Left renal pelvis (tissue), 4 donors: Measurements from ENCODE around the gene PIP5KL1. TPM values are rescaled to one million over a fixed set of nuclear protein-coding genes. Genes with fewer than 3 reads are reported as not detected.

Experiments used
- DNase-seq, 4 donors: peaks; one replicate each; pipeline ENCODE4 v3.0.0-alpha.2; 2013; ENCODE audit warnings: low read depth in 4 of 4, low spot score in 3 of 4
- polyA plus RNA-seq, 4 donors: library from polyadenylated mRNA; unstranded; fragments of 120-200 nt; gene quantifications; one replicate each; pipeline ENCODE4 v1.2.1, GENCODE V29; 2013; ENCODE audit not compliant: insufficient read length in 4 of 4

PIP5KL1 gene
- polyA plus RNA-seq, 4 donors, result 0.85 to 2.2 (median 1.9) TPM

GRCh38 chr9:127968700-127969383 is 38.3 kb upstream of the PIP5KL1 start:
- DNase-seq, result no peak

- no peak for DNase-seq
Observed at GRCh38 chr9:127968042-127968441, 37.5 kb upstream of the PIP5KL1 start.

- no peak for DNase-seq
Observed at GRCh38 chr9:127967151-127967809, 36.7 kb upstream of the PIP5KL1 start.

- no peak for DNase-seq
Observed at GRCh38 chr9:127966416-127967150, 36.0 kb upstream of the PIP5KL1 start.

- DNase-seq, result no peak
Observed at GRCh38 chr9:127965953-127966352, 35.4 kb upstream of the PIP5KL1 start.

GRCh38 chr9:127963359-127964064 is 32.9 kb upstream of the PIP5KL1 start:
- no peak for DNase-seq

GRCh38 chr9:127963041-127963358 is 32.4 kb upstream of the PIP5KL1 start:
- DNase-seq, result no peak

- DNase-seq, result no peak
Observed at GRCh38 chr9:127962278-127962677, 31.7 kb upstream of the PIP5KL1 start.

- no peak for DNase-seq
Observed at GRCh38 chr9:127961613-127962155, 31.1 kb upstream of the PIP5KL1 start.

GRCh38 chr9:127961155-127961490 is 30.5 kb upstream of the PIP5KL1 start:
- no peak for DNase-seq

- DNase-seq, result no peak
Observed at GRCh38 chr9:127960410-127961154, 30.0 kb upstream of the PIP5KL1 start.

GRCh38 chr9:127959841-127960409 is 29.3 kb upstream of the PIP5KL1 start:
- DNase-seq, result no peak

- DNase-seq, result no peak
Observed at GRCh38 chr9:127959398-127959797, 28.8 kb upstream of the PIP5KL1 start.

- DNase-seq, result no peak
Observed at GRCh38 chr9:127958728-127959127, 28.2 kb upstream of the PIP5KL1 start.

GRCh38 chr9:127955294-127956015 is 24.9 kb upstream of the PIP5KL1 start:
- DNase-seq, result no peak

GRCh38 chr9:127954831-127955293 is 24.3 kb upstream of the PIP5KL1 start:
- DNase-seq, result no peak

- no peak for DNase-seq
Observed at GRCh38 chr9:127953768-127954505, 23.4 kb upstream of the PIP5KL1 start.

- DNase-seq, result no peak
Observed at GRCh38 chr9:127953154-127953553, 22.6 kb upstream of the PIP5KL1 start.
